Thymus (tissue), 11 donors: ENCODE results near the gene SPACA4. TPM values are rescaled to one million over a fixed set of nuclear protein-coding genes. Genes with fewer than 3 reads are reported as not detected.
"Not testable (repeated sequence)": the region's sequence is repeated elsewhere in the genome, so short reads cannot be mapped to it uniquely, and the experiment has no call there.

Experiments
- DNase-seq, 9 donors: peaks; one replicate each; pipeline ENCODE4 v3.0.0-alpha.2; 2013; ENCODE audit warnings: low spot score in 9 of 9, low read depth in 6 of 9, missing footprints in 1 of 9
- H3K27ac ChIP-seq, 2 donors: one replicate each; pipeline ENCODE4 v1.5.1; 2013; ENCODE audit warnings: control low read depth in 1 of 2, low read depth in 1 of 2, low read length in 1 of 2, mild to moderate bottlenecking in 1 of 2, moderate library complexity in 1 of 2
- H3K27me3 ChIP-seq, 2 donors: one replicate each; pipeline ENCODE4 v1.5.1; 2013; ENCODE audit warnings: low read length in 1 of 2; ENCODE audit not compliant: control insufficient read depth in 2 of 2, insufficient read depth in 1 of 2
- H3K36me3 ChIP-seq, 2 donors: one replicate each; pipeline ENCODE4 v1.5.1; 2013; ENCODE audit warnings: low read length in 1 of 2, mild to moderate bottlenecking in 1 of 2, moderate library complexity in 1 of 2; ENCODE audit not compliant: control insufficient read depth in 2 of 2, insufficient read depth in 2 of 2
- H3K4me1 ChIP-seq, 2 donors: one replicate each; pipeline ENCODE4 v1.5.1; 2013; ENCODE audit warnings: low read length in 2 of 2; ENCODE audit not compliant: control insufficient read depth in 2 of 2, insufficient read depth in 2 of 2
- H3K4me3 ChIP-seq, 2 donors: one replicate each; pipeline ENCODE4 v1.5.1; 2013; ENCODE audit warnings: low read length in 2 of 2, control low read depth in 1 of 2, mild to moderate bottlenecking in 1 of 2
- H3K9me3 ChIP-seq, 2 donors: one replicate each; pipeline ENCODE4 v1.5.1; 2013; ENCODE audit warnings: low read length in 1 of 2, mild to moderate bottlenecking in 1 of 2; ENCODE audit not compliant: control insufficient read depth in 2 of 2, insufficient read depth in 1 of 2
- WGBS: extraction: QIAGEN DNeasy Blood & Tissue Kit; methylation state at CpG from one replicate; pipeline ENCODE4 v1.1.7; 2013; 5-methylcytosine and 5-hydroxymethylcytosine counted together
- polyA plus RNA-seq: library from polyadenylated mRNA; stranded (reverse); fragments of 200-250 nt; gene quantifications from one replicate; pipeline ENCODE4 v1.2.3, GENCODE V29; 2013
- total RNA-seq: library from RNA; stranded (reverse); fragments of 120-200 nt; gene quantifications from one replicate; pipeline ENCODE4 v1.2.4, GENCODE V29; 2013
- donor health status: healthy.

Gene SPACA4
- total and polyA plus RNA-seq, 2 donors, result not detected

GRCh38 chr19:48571378-48572162 is 35.0 kb upstream of the SPACA4 start:
- 77% methylated on average over 5 of the region's 5 CpGs for WGBS
- peaks cover 3 to 22% of the 10 kb centered on the region in 2 donors for H3K27me3 ChIP-seq
- H3K4me1 ChIP-seq, result no peaks in the 10 kb centered on the region
- no peaks in the 10 kb centered on the region for H3K36me3 ChIP-seq
- no peak overlapping the region for H3K27ac ChIP-seq
- no peak for DNase-seq
- no peaks in the 10 kb centered on the region for H3K9me3 ChIP-seq
- H3K4me3 ChIP-seq, result no peak overlapping the region

DNA sequence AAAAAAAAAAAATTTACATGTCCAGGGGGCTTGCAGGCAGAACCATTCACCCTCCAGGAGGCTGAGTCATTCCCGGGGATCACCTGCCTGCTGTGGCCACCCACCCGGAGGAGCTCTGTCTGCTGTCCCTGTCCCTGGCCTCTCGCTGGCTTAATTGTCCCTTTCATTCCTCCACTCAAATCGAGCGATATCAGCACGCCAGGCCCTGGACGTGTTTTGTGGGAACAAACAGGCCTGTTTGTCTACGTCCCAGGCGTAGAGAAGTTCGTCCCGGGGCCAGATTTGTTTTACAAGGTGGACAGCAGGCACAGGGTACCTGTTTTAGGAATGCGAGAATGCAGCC is 33.4 kb upstream of the SPACA4 start:
- no peak for DNase-seq
- WGBS, result 85% methylated on average over 12 of the region's 12 CpGs
- H3K36me3 ChIP-seq, result no peaks in the 10 kb centered on the region
- H3K4me3 ChIP-seq, result no peak overlapping the region
- no peak overlapping the region for H3K27ac ChIP-seq
- no peaks in the 10 kb centered on the region for H3K9me3 ChIP-seq
- H3K4me1 ChIP-seq, result no peaks in the 10 kb centered on the region
- peaks cover 0 to 15% of the 10 kb centered on the region in 2 donors for H3K27me3 ChIP-seq

GRCh38 chr19:48575931-48576622 is 30.5 kb upstream of the SPACA4 start:
- Histone ChIP-seq H3K4me3 (no peak overlapping the region), H3K36me3 (no peaks in the 10 kb centered on the region), H3K4me1 (no peaks in the 10 kb centered on the region), H3K9me3 (no peaks in the 10 kb centered on the region), H3K27me3 (peaks cover 0 to 3% of the 10 kb centered on the region in 2 donors), H3K27ac (no peak overlapping the region)
- WGBS, result 86% methylated on average over 23 of the region's 23 CpGs
- DNase-seq, result no peak

- not testable (repeated sequence) for H3K27me3 ChIP-seq, H3K27ac ChIP-seq, H3K4me1 ChIP-seq, H3K4me3 ChIP-seq, H3K36me3 ChIP-seq, DNase-seq, H3K9me3 ChIP-seq
- WGBS, result 87% methylated on average over 7 of the region's 7 CpGs
Observed at GRCh38 chr19:48577908-48578307, 28.6 kb upstream of the SPACA4 start.

DNA sequence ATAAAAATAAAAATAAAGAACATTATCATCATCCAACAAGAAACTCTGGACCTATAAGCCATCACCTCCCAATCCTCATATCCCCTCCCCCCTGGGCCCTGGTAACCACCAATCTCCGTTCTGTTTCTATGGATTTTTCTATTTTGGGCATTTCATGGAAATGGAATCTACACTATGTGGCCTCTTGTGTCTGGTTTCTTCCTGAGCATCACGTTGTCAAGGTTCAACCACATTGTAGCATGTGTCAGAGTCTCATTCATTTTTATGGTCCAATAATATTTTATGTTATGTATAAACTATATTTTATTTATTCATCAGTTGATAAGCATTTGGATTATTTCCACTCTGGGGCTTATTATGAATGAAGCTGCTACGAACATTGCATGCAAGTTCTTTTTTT is 27.7 kb upstream of the SPACA4 start:
- H3K36me3 ChIP-seq, result no peaks in the 10 kb centered on the region
- H3K4me3 ChIP-seq, result no peak overlapping the region
- DNase-seq, result no peak
- WGBS, result 71% methylated on average over 3 of the region's 3 CpGs
- no peaks in the 10 kb centered on the region for H3K27me3 ChIP-seq
- no peak overlapping the region for H3K27ac ChIP-seq
- H3K9me3 ChIP-seq, result no peaks in the 10 kb centered on the region
- H3K4me1 ChIP-seq, result no peaks in the 10 kb centered on the region

DNA sequence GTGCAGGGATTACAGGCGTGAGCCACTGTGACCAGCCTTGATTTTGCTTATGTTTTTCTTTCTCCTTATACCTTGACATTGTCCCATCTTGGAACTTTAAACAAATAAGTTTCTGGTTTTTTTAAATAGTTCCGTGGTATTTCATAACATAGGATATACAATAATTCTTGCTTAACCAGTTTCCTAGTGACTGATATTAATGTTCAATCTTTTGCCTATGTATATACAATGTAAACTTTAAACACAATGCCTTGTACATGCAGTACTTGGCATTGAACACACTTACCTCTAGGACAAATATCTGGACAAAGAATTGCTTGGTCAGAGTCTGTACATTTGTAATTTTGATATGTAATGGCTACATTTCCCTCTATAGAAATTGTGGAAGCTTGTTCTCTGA is 24.4 kb upstream of the SPACA4 start:
- Histone ChIP-seq H3K27ac (no peak overlapping the region), H3K36me3 (no peaks in the 10 kb centered on the region), H3K4me3 (no peak overlapping the region), H3K27me3 (peaks cover 0 to 4% of the 10 kb centered on the region in 2 donors), H3K9me3 (no peaks in the 10 kb centered on the region), H3K4me1 (no peaks in the 10 kb centered on the region)
- 90% methylated on average over 2 of the region's 2 CpGs for WGBS
- DNase-seq, result no peak

DNA sequence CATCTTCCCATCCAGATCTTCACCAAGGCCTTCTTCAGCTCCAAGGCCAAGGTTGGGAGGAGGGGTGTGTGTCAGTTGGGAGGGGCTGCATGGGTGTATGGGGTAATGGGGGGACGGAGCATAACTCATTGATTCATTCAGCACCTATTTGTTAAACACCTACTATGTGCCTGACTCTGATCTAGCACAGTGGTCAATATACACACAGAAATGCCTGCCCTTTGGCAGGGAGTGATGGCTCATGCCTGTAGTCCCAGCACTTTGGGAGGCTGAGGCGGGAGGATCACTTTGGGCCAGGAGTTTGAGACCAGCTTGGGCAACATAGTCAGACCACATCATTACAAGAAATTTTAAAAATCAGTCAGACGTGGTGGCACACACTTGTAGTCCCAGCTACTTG is 19.2 kb upstream of the SPACA4 start:
- Histone ChIP-seq H3K27me3 (peaks cover 0 to 30% of the 10 kb centered on the region in 2 donors), H3K9me3 (peaks cover 0 to 3% of the 10 kb centered on the region in 2 donors), H3K36me3 (no peaks in the 10 kb centered on the region), H3K4me3 (no peak overlapping the region), H3K27ac (no peak overlapping the region), H3K4me1 (peaks cover 0 to 8% of the 10 kb centered on the region in 2 donors)
- DNase-seq, result no peak
- 96% methylated on average over 3 of the region's 3 CpGs for WGBS

- DNase-seq, result peak; percentile 48 to 85 (median 76)
- Histone ChIP-seq H3K27ac (no peak overlapping the region), H3K36me3 (no peaks in the 10 kb centered on the region), H3K9me3 (peaks cover 0 to 3% of the 10 kb centered on the region in 2 donors), H3K27me3 (peaks cover 0 to 34% of the 10 kb centered on the region in 2 donors), H3K4me1 (peaks cover 0 to 8% of the 10 kb centered on the region in 2 donors), H3K4me3 (peak overlapping the region; percentile 16 to 27)
- 5% methylated on average over 36 of the region's 36 CpGs for WGBS
Observed at GRCh38 chr19:48588670-48589401, 17.7 kb upstream of the SPACA4 start.

DNA sequence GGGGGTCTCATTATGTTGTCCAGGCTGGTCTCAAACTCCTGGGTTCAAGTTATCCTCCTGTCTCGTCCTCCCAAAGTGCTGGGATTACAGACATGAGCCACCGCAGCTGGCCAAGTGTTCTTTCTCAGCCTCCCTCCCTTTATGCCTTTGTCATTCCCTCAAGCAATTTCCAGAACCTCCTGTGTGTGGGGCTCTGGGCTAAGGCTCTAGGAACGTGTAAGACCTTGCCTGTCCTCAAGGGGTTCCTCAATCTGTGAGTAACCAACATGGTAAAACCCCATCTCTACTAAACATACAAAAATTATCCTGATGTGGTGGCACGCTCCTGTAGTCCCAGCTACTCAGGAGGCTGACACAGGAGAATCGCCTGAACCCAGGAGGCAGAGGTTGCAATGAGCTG is 15.5 kb upstream of the SPACA4 start:
- WGBS, result 91% methylated on average over 5 of the region's 5 CpGs
- Histone ChIP-seq H3K27ac (no peak overlapping the region), H3K4me3 (no peak overlapping the region), H3K9me3 (peaks cover 0 to 3% of the 10 kb centered on the region in 2 donors), H3K4me1 (peaks cover 0 to 8% of the 10 kb centered on the region in 2 donors), H3K27me3 (peaks cover 0 to 34% of the 10 kb centered on the region in 2 donors), H3K36me3 (no peaks in the 10 kb centered on the region)
- no peak for DNase-seq
